Large intestine (tissue), 3 donors: ENCODE results near the gene CDRT4. TPM values are rescaled to one million over a fixed set of nuclear protein-coding genes. Genes with fewer than 3 reads are reported as not detected.

ENCODE experiments used
- DNase-seq, 2 donors: peaks; one replicate each; pipeline versions ENCODE4 v3.0.0 to v3.0.0-alpha.2; 2013
- H3K27ac ChIP-seq: one replicate; pipeline ENCODE4 v1.5.1; 2013; ENCODE audit warnings: low read length
- H3K27me3 ChIP-seq: 2 replicates; pipeline ENCODE4 v1.6.1; 2013; ENCODE audit warnings: low read length; ENCODE audit not compliant: control insufficient read depth, insufficient read depth
- H3K36me3 ChIP-seq: 2 replicates; pipeline ENCODE4 v1.6.1; 2013; ENCODE audit warnings: low read length; ENCODE audit not compliant: control insufficient read depth, insufficient read depth
- H3K4me1 ChIP-seq: one replicate; pipeline ENCODE4 v1.6.1; 2013; ENCODE audit warnings: low read length; ENCODE audit not compliant: control insufficient read depth, insufficient read depth
- H3K4me3 ChIP-seq: one replicate; pipeline ENCODE4 v1.5.1; 2013; ENCODE audit warnings: low read length
- H3K9me3 ChIP-seq: one replicate; pipeline ENCODE4 v1.6.1; 2013; ENCODE audit warnings: mild to moderate bottlenecking, low read depth, low read length, moderate library complexity; ENCODE audit not compliant: control insufficient read depth
- WGBS: methylation state at CpG from one replicate; pipeline ENCODE4 v1.1.5; 2013; ENCODE audit warnings: low lambda C conversion rate; ENCODE audit not compliant: insufficient coverage; 5-methylcytosine and 5-hydroxymethylcytosine counted together
- polyA plus RNA-seq: library from polyadenylated mRNA; unstranded; fragments of 120-200 nt; gene quantifications from one replicate; pipeline ENCODE4 v1.2.1, GENCODE V29; 2013

Gene CDRT4
- polyA plus RNA-seq, 1 donor: 29.3 TPM

GRCh38 chr17:15413101-15413771 lies 54.2 kb downstream of the CDRT4 start:
- H3K36me3 ChIP-seq: no peaks in the 10 kb centered on the region
- no peaks in the 10 kb centered on the region for H3K27me3 ChIP-seq
- no peak overlapping the region for H3K4me3 ChIP-seq
- H3K9me3 ChIP-seq: no peaks in the 10 kb centered on the region
- no peak overlapping the region for H3K27ac ChIP-seq
- no peak for DNase-seq
- WGBS: 83% methylated on average over 1 of the region's 9 CpGs
- peaks cover 4% of the 10 kb centered on the region for H3K4me1 ChIP-seq

- DNase-seq: no peak
- H3K36me3 ChIP-seq: no peaks in the 10 kb centered on the region
- H3K9me3 ChIP-seq: no peaks in the 10 kb centered on the region
- WGBS: no CpG with 5 or more reads among the region's 7 CpGs
- no peak overlapping the region for H3K4me3 ChIP-seq
- H3K27me3 ChIP-seq: no peaks in the 10 kb centered on the region
- H3K4me1 ChIP-seq: peaks cover 4% of the 10 kb centered on the region
- H3K27ac ChIP-seq: no peak overlapping the region
These were observed 54.8 kb downstream of the CDRT4 start for GRCh38 chr17:15412606-15413005.

GRCh38 chr17:15411384-15412198 lies 55.8 kb downstream of the CDRT4 start:
- H3K27me3 ChIP-seq: no peaks in the 10 kb centered on the region
- H3K9me3 ChIP-seq: no peaks in the 10 kb centered on the region
- peak in 1 of 2 donors; percentile 43 for DNase-seq
- H3K27ac ChIP-seq: peak overlapping the region; percentile 19
- 73% methylated on average over 2 of the region's 7 CpGs for WGBS
- H3K4me1 ChIP-seq: peaks cover 4% of the 10 kb centered on the region
- H3K36me3 ChIP-seq: no peaks in the 10 kb centered on the region
- no peak overlapping the region for H3K4me3 ChIP-seq

- no peaks in the 10 kb centered on the region for H3K9me3 ChIP-seq
- peak in 1 of 2 donors; percentile 40 for DNase-seq
- H3K27me3 ChIP-seq: no peaks in the 10 kb centered on the region
- H3K4me1 ChIP-seq: peaks cover 6% of the 10 kb centered on the region
- H3K27ac ChIP-seq: peak overlapping the region; percentile 45
- WGBS: no CpG with 5 or more reads among the region's 14 CpGs
- no peak overlapping the region for H3K4me3 ChIP-seq
- no peaks in the 10 kb centered on the region for H3K36me3 ChIP-seq
These were observed 57.6 kb downstream of the CDRT4 start for GRCh38 chr17:15409721-15410250.

- no peak overlapping the region for H3K4me3 ChIP-seq
- DNase-seq: no peak
- H3K27me3 ChIP-seq: no peaks in the 10 kb centered on the region
- no peaks in the 10 kb centered on the region for H3K9me3 ChIP-seq
- WGBS: 100% methylated on average over 1 of the region's 3 CpGs
- no peaks in the 10 kb centered on the region for H3K36me3 ChIP-seq
- peaks cover 14% of the 10 kb centered on the region for H3K4me1 ChIP-seq
- H3K27ac ChIP-seq: no peak overlapping the region
These were observed 58.6 kb downstream of the CDRT4 start for GRCh38 chr17:15408803-15409202.

- 100% methylated on average over 1 of the region's 5 CpGs for WGBS
- no peak for DNase-seq
- Histone ChIP-seq H3K4me3 (no peak overlapping the region), H3K36me3 (no peaks in the 10 kb centered on the region), H3K27me3 (no peaks in the 10 kb centered on the region), H3K9me3 (no peaks in the 10 kb centered on the region), H3K4me1 (peaks cover 10% of the 10 kb centered on the region), H3K27ac (no peak overlapping the region)
These were observed 61.3 kb downstream of the CDRT4 start for GRCh38 chr17:15406081-15406480.

- Histone ChIP-seq H3K4me1 (peaks cover 10% of the 10 kb centered on the region), H3K27ac (no peak overlapping the region), H3K4me3 (no peak overlapping the region), H3K9me3 (no peaks in the 10 kb centered on the region), H3K36me3 (no peaks in the 10 kb centered on the region), H3K27me3 (no peaks in the 10 kb centered on the region)
- peak in 1 of 2 donors; percentile 34 for DNase-seq
- WGBS: no CpG with 5 or more reads among the region's 6 CpGs
These were observed 62.4 kb downstream of the CDRT4 start for GRCh38 chr17:15405058-15405415.

GRCh38 chr17:15404106-15405057 lies 63.0 kb downstream of the CDRT4 start:
- no peak for DNase-seq
- 100% methylated on average over 3 of the region's 20 CpGs for WGBS
- Histone ChIP-seq H3K4me1 (peaks cover 10% of the 10 kb centered on the region), H3K27ac (no peak overlapping the region), H3K36me3 (no peaks in the 10 kb centered on the region), H3K27me3 (no peaks in the 10 kb centered on the region), H3K9me3 (no peaks in the 10 kb centered on the region), H3K4me3 (no peak overlapping the region)

- peaks cover 10% of the 10 kb centered on the region for H3K4me1 ChIP-seq
- H3K4me3 ChIP-seq: no peak overlapping the region
- no CpG with 5 or more reads among the region's 3 CpGs for WGBS
- DNase-seq: no peak
- no peak overlapping the region for H3K27ac ChIP-seq
- no peaks in the 10 kb centered on the region for H3K9me3 ChIP-seq
- no peaks in the 10 kb centered on the region for H3K36me3 ChIP-seq
- H3K27me3 ChIP-seq: no peaks in the 10 kb centered on the region
These were observed 64.0 kb downstream of the CDRT4 start for GRCh38 chr17:15403276-15403939.
